NK-92 treated with Interleukin-12 subunit alpha and Interleukin-12 subunit beta, amount 100 ng/mL, for 24 hours (cell line): ENCODE results near the gene SPACA6.
"Not testable (repeated sequence)": the region's sequence is repeated elsewhere in the genome, so short reads cannot be mapped to it uniquely, and the experiment has no call there.

Experiments used
- DNase-seq: peaks from one replicate; lab custom pipeline; 2025; lab: John Stamatoyannopoulos, UW

Gene SPACA6

GRCh38 chr19:51693260-51693659 is at the start of gene SPACA6:
Gene SPACA6 (plus strand): TSS chr19:51693330. CDS start chr19:51693527, 197 bp downstream.
- no peak for DNase-seq

GRCh38 chr19:51644636-51645271 is 48.4 kb upstream of the SPACA6 start:
- no peak for DNase-seq

GRCh38 chr19:51646730-51647129 is 46.4 kb upstream of the SPACA6 start, which contains the start of gene SIGLEC14:
Gene SIGLEC14 (minus strand): TSS chr19:51646825. CDS start chr19:51646759, 66 bp downstream.
- not testable (repeated sequence) for DNase-seq

GRCh38 chr19:51647318-51647717 is 45.8 kb upstream of the SPACA6 start:
- DNase-seq = no peak

GRCh38 chr19:51651216-51651846 is 41.8 kb upstream of the SPACA6 start:
- no peak for DNase-seq

- no peak for DNase-seq
Measured at GRCh38 chr19:51652266-51652665, 40.9 kb upstream of the SPACA6 start.

GRCh38 chr19:51653162-51653561 is 40.0 kb upstream of the SPACA6 start:
- no peak for DNase-seq

- DNase-seq = no peak
Measured at GRCh38 chr19:51654783-51655182, 38.3 kb upstream of the SPACA6 start.

GRCh38 chr19:51660975-51661600 is 32.0 kb upstream of the SPACA6 start:
- DNase-seq = peak; percentile 56

- no peak for DNase-seq
Measured at GRCh38 chr19:51663650-51664049, 29.5 kb upstream of the SPACA6 start.

- no peak for DNase-seq
Measured at GRCh38 chr19:51664131-51664530, 29.0 kb upstream of the SPACA6 start.

GRCh38 chr19:51664997-51665396 is 28.1 kb upstream of the SPACA6 start:
- DNase-seq = no peak

- DNase-seq = no peak
Measured at GRCh38 chr19:51668216-51668615, 24.9 kb upstream of the SPACA6 start.

- DNase-seq = not testable (repeated sequence)
Measured at GRCh38 chr19:51675911-51676565, 17.1 kb upstream of the SPACA6 start.

- DNase-seq = no peak
Measured at GRCh38 chr19:51676566-51677083, 16.5 kb upstream of the SPACA6 start.

GRCh38 chr19:51680474-51680873 is 12.7 kb upstream of the SPACA6 start:
- DNase-seq = no peak

- DNase-seq = no peak
Measured at GRCh38 chr19:51681286-51681941, 11.7 kb upstream of the SPACA6 start.

GRCh38 chr19:51686171-51686570 is 7.0 kb upstream of the SPACA6 start:
- no peak for DNase-seq

- no peak for DNase-seq
Measured at GRCh38 chr19:51687791-51688670, 5.1 kb upstream of the SPACA6 start.

- DNase-seq = no peak
Measured at GRCh38 chr19:51688671-51689571, 4.2 kb upstream of the SPACA6 start.
